Mesenchymal stem cell (in vitro differentiated cells and primary cell): ENCODE data around the gene FAAP100.

Experiments used
- DNase-seq: peaks from one replicate; pipeline ENCODE4 v3.0.0-alpha.2; 2013
- H2AFZ ChIP-seq: one replicate; pipeline ENCODE4 v1.6.1; 2013; ENCODE audit warnings: low read depth, mild to moderate bottlenecking, control low read depth, inconsistent platforms, low read length, moderate library complexity
- H2AK5ac ChIP-seq: 2 replicates; pipeline ENCODE4 v1.6.1; 2013; ENCODE audit warnings: low read length, moderate library complexity, mild to moderate bottlenecking, inconsistent platforms; ENCODE audit not compliant: severe bottlenecking
- H2BK120ac ChIP-seq: one replicate; pipeline ENCODE4 v1.6.1; 2013; ENCODE audit warnings: low read depth, mild to moderate bottlenecking, inconsistent platforms, low read length, moderate library complexity
- H2BK12ac ChIP-seq, 2 experiments: one replicate each; pipeline ENCODE4 v1.6.1; 2013; ENCODE audit warnings: inconsistent platforms in 2 of 2, low read length in 2 of 2, mild to moderate bottlenecking in 2 of 2, moderate library complexity in 2 of 2, control low read depth in 1 of 2
- H2BK15ac ChIP-seq: one replicate; pipeline ENCODE4 v1.6.1; 2013; ENCODE audit warnings: mild to moderate bottlenecking, low read depth, inconsistent platforms; ENCODE audit not compliant: poor library complexity, severe bottlenecking
- H2BK5ac ChIP-seq: 2 replicates; pipeline ENCODE4 v1.6.1; 2013; ENCODE audit warnings: low read depth, mild to moderate bottlenecking, low read length, control low read depth, inconsistent platforms; ENCODE audit not compliant: poor library complexity, severe bottlenecking
- H3K14ac ChIP-seq, 2 experiments: one replicate each; pipeline ENCODE4 v1.6.1; 2013; ENCODE audit warnings: inconsistent platforms in 2 of 2, low read length in 2 of 2, control low read depth in 1 of 2, mild to moderate bottlenecking in 1 of 2, moderate library complexity in 1 of 2
- H3K18ac ChIP-seq, 2 experiments: one replicate each; pipeline ENCODE4 v1.6.1; 2013; ENCODE audit warnings: inconsistent platforms in 2 of 2, low read length in 2 of 2, control low read depth in 1 of 2, low read depth in 1 of 2, mild to moderate bottlenecking in 1 of 2
- H3K23ac ChIP-seq, 2 experiments: one replicate each; pipeline ENCODE4 v1.6.1; 2013; ENCODE audit warnings: inconsistent platforms in 2 of 2, low read length in 2 of 2, mild to moderate bottlenecking in 2 of 2, moderate library complexity in 2 of 2, control low read depth in 1 of 2
- H3K27ac ChIP-seq: 2 replicates; pipeline ENCODE4 v1.5.1; 2013; ENCODE audit warnings: mild to moderate bottlenecking, moderate library complexity, low read length, control low read depth, inconsistent platforms; ENCODE audit not compliant: poor library complexity, severe bottlenecking
- H3K27me3 ChIP-seq, 2 experiments: 2 replicates each; pipeline versions ENCODE4 v1.6.1 to v1.7.0; 2013; ENCODE audit warnings: low read length in 2 of 2, mild to moderate bottlenecking in 2 of 2, moderate library complexity in 2 of 2, control low read depth in 1 of 2, inconsistent platforms in 1 of 2; ENCODE audit not compliant: control insufficient read depth in 1 of 2, insufficient read depth in 1 of 2
- H3K36me3 ChIP-seq, 2 experiments: 2 replicates each; pipeline versions ENCODE4 v1.6.1 to v1.7.0; 2013; ENCODE audit warnings: low read length in 2 of 2, control low read depth in 1 of 2, inconsistent platforms in 1 of 2, low read depth in 1 of 2, mild to moderate bottlenecking in 1 of 2; ENCODE audit not compliant: insufficient read depth in 2 of 2, control insufficient read depth in 1 of 2
- H3K4ac ChIP-seq, 2 experiments: one replicate each; pipeline ENCODE4 v1.6.1; 2013; ENCODE audit warnings: inconsistent platforms in 2 of 2, low read length in 2 of 2, mild to moderate bottlenecking in 2 of 2, moderate library complexity in 2 of 2, control low read depth in 1 of 2, low read depth in 1 of 2
- H3K4me1 ChIP-seq: 2 replicates; pipeline ENCODE4 v1.6.1; 2013; ENCODE audit warnings: low read depth, low read length, control low read depth; ENCODE audit not compliant: control insufficient read depth, insufficient read depth
- H3K4me2 ChIP-seq: 2 replicates; pipeline ENCODE4 v1.6.1; 2013; ENCODE audit warnings: low read length, mild to moderate bottlenecking, inconsistent platforms; ENCODE audit not compliant: poor library complexity, severe bottlenecking
- H3K4me3 ChIP-seq, 2 experiments: 2 replicates each; pipeline versions ENCODE4 v1.5.1 to v1.7.0; 2013; ENCODE audit warnings: low read length in 2 of 2, mild to moderate bottlenecking in 2 of 2, control low read depth in 1 of 2, low read depth in 1 of 2; ENCODE audit not compliant: insufficient read depth in 1 of 2
- H3K79me1 ChIP-seq: replicated peaks from 2 replicates; pipeline ENCODE4 v1.6.1; 2013; ENCODE audit warnings: mild to moderate bottlenecking, control low read depth, low read length, inconsistent platforms; ENCODE audit not compliant: poor library complexity, severe bottlenecking
- H3K9ac ChIP-seq: 2 replicates; pipeline ENCODE4 v1.7.0; 2013; ENCODE audit warnings: mild to moderate bottlenecking, low read length, moderate library complexity
- H3K9me3 ChIP-seq: 2 replicates; pipeline ENCODE4 v1.7.0; 2013; ENCODE audit warnings: mild to moderate bottlenecking, low read length; ENCODE audit not compliant: control insufficient read depth
- H4K8ac ChIP-seq: one replicate; pipeline ENCODE4 v1.6.1; 2013; ENCODE audit warnings: inconsistent platforms, mild to moderate bottlenecking, low read length, moderate library complexity
- H4K91ac ChIP-seq: one replicate; pipeline ENCODE4 v1.6.1; 2013; ENCODE audit warnings: mild to moderate bottlenecking, low read length, inconsistent platforms
- WGBS: methylation state at CpG from one replicate; pipeline ENCODE4 v1.1.7; 2013; ENCODE audit warnings: mixed read lengths; 5-methylcytosine and 5-hydroxymethylcytosine counted together

Gene FAAP100

DNA sequence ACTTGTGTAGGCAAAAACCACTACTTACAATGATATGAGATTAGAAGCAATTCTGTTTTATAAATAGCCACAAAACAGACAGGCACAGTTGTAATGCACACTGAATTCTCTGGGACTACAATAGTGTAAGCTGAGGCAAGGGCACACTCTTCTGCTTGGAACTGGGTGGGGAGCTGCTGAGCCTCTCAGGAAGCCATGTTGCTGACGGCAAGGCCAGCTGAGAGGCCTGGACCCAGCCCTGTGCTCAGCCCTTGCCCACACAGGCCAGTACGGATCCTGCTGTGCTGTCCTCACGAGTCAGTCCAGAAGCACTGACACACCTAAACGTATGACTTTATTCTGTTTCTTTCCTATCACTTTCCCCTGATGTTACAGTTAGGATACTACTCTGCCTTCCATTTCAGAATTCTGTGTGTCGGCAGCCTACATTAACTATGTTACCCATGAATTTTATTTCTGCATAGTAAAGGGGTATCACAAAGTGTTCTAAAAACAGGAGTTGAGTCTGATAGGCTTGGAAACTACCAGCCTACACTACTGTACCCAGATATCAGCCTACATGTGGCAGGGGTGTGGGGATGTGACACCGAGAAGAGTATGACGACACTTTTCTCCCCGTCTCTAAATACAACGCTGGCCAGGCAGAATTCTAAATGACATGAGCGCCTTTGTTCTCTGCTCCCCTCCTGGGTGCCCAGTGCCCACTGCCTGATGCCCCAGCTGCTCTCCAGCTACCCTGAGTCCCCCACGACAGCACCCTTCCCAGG is 41.1 kb upstream of the FAAP100 start:
- Histone ChIP-seq H3K23ac (no peak overlapping the region), H3K27me3 (no peaks in the 10 kb centered on the region), H3K18ac (no peak overlapping the region), H3K4me2 (no peak overlapping the region), H3K9ac (no peak overlapping the region), H3K9me3 (no peaks in the 10 kb centered on the region), H3K4ac (no peak overlapping the region), H3K27ac (no peak overlapping the region), H3K79me1 (peaks cover 50% of the 10 kb centered on the region), H4K91ac (no peak overlapping the region), H2AFZ (no peak overlapping the region), H3K4me1 (peaks cover 3% of the 10 kb centered on the region), H3K4me3 (no peak overlapping the region), H2BK5ac (no peak overlapping the region), H2BK15ac (no peak overlapping the region), H2AK5ac (peak overlapping the region; percentile 7), H2BK12ac (no peak overlapping the region), H4K8ac (no peak overlapping the region), H2BK120ac (no peak overlapping the region), H3K14ac (no peak overlapping the region), H3K36me3 (peaks cover 75 to 81% of the 10 kb centered on the region in 2 experiments)
- DNase-seq: no peak
- 99% methylated on average over 10 of the region's 11 CpGs for WGBS

DNA sequence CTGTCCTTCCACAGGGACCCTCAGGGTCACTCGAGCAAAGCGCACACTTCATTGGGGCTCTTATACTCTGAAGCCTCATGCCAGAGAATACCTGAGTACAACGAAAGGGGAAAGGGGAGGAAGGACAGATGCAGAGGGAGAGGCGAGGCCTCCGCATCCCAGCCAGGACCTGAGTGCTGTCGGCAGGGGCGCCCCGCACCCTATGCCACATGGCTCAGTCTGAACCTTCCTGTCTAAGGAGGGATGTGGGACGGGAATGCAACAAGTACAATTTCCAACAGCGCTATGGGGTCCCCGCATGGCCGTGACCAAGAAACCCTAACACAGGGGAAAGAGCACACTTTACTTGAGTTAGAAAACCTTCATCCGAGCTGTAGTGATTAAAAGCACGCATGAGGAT is 39.8 kb upstream of the FAAP100 start:
- no peak overlapping the region for H3K9ac ChIP-seq
- H3K4me3 ChIP-seq: no peak overlapping the region
- no peak overlapping the region for H3K23ac ChIP-seq
- H4K8ac ChIP-seq: no peak overlapping the region
- no peaks in the 10 kb centered on the region for H3K9me3 ChIP-seq
- no peak overlapping the region for H2AK5ac ChIP-seq
- H2AFZ ChIP-seq: no peak overlapping the region
- no peak overlapping the region for H3K18ac ChIP-seq
- DNase-seq: no peak
- H3K4me1 ChIP-seq: peaks cover 3% of the 10 kb centered on the region
- H3K4me2 ChIP-seq: no peak overlapping the region
- H3K4ac ChIP-seq: no peak overlapping the region
- H4K91ac ChIP-seq: no peak overlapping the region
- H3K79me1 ChIP-seq: peaks cover 46% of the 10 kb centered on the region
- H3K27ac ChIP-seq: no peak overlapping the region
- H3K36me3 ChIP-seq: peaks cover 74 to 83% of the 10 kb centered on the region in 2 experiments
- H3K14ac ChIP-seq: no peak overlapping the region
- no peak overlapping the region for H2BK15ac ChIP-seq
- no peak overlapping the region for H2BK5ac ChIP-seq
- no peak overlapping the region for H2BK120ac ChIP-seq
- H2BK12ac ChIP-seq: no peak overlapping the region
- no peaks in the 10 kb centered on the region for H3K27me3 ChIP-seq
- WGBS: 97% methylated on average over 14 of the region's 14 CpGs

DNA sequence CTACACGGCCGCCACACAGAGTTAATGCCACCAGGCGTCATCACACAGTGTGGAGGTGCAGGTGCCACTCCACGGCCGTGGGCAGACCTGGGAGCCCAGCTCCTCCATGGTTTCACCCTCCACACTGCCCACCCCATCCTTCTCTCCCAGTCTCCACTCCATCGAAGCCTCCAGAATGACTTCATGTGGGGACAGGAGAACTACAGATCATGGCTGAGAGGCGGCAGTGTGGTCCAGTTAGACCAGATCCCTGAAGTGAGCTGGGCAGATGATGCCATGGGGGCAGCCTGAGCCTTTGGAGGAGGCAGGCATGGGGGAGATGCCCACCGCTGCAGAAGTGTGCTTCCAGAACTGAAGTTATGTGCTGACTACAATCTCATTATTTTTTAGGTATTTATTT is 38.0 kb upstream of the FAAP100 start:
- no peak overlapping the region for H4K8ac ChIP-seq
- H2BK120ac ChIP-seq: no peak overlapping the region
- H3K9me3 ChIP-seq: no peaks in the 10 kb centered on the region
- H3K27me3 ChIP-seq: no peaks in the 10 kb centered on the region
- no peak overlapping the region for H3K14ac ChIP-seq
- no peak overlapping the region for H2BK12ac ChIP-seq
- H3K23ac ChIP-seq: no peak overlapping the region
- no peak overlapping the region for H3K4me3 ChIP-seq
- no peak overlapping the region for H3K9ac ChIP-seq
- H3K18ac ChIP-seq: no peak overlapping the region
- peaks cover 45% of the 10 kb centered on the region for H3K79me1 ChIP-seq
- no peak overlapping the region for H4K91ac ChIP-seq
- no peak overlapping the region for H2AFZ ChIP-seq
- WGBS: 98% methylated on average over 6 of the region's 8 CpGs
- H3K4me2 ChIP-seq: no peak overlapping the region
- no peak overlapping the region for H3K27ac ChIP-seq
- no peak overlapping the region for H2BK5ac ChIP-seq
- peaks cover 76 to 88% of the 10 kb centered on the region in 2 experiments for H3K36me3 ChIP-seq
- no peak for DNase-seq
- peaks cover 7% of the 10 kb centered on the region for H3K4me1 ChIP-seq
- H3K4ac ChIP-seq: no peak overlapping the region
- no peak overlapping the region for H2BK15ac ChIP-seq
- no peak overlapping the region for H2AK5ac ChIP-seq

DNA sequence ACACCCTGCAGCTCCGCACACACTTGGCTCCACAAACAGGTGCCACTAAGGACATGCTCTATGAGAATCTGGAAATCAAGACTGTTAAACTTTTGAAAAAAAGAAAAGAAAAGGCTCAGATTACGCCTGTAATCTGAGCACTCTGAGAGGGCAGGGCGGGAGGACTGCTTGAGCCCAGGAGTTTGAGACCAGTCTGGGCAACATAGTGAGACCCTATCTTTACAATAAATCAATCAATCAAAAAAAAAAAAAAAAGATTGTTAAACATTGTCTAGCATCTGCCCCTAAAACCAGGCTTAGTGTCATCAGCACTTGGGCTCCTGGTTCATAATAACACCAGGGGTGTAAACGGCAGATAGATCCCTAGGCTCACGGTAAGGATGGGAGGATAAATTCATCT is 37.5 kb upstream of the FAAP100 start:
- WGBS: 93% methylated on average over 4 of the region's 5 CpGs
- Histone ChIP-seq H2AFZ (no peak overlapping the region), H3K36me3 (peaks cover 74 to 90% of the 10 kb centered on the region in 2 experiments), H3K79me1 (peaks cover 43% of the 10 kb centered on the region), H3K14ac (no peak overlapping the region), H3K4me2 (no peak overlapping the region), H3K9me3 (no peaks in the 10 kb centered on the region), H2AK5ac (no peak overlapping the region), H3K27ac (no peak overlapping the region), H4K91ac (no peak overlapping the region), H3K18ac (no peak overlapping the region), H3K4ac (no peak overlapping the region), H3K9ac (no peak overlapping the region), H3K4me3 (no peak overlapping the region), H2BK15ac (no peak overlapping the region), H3K23ac (no peak overlapping the region), H2BK5ac (no peak overlapping the region), H3K27me3 (no peaks in the 10 kb centered on the region), H2BK120ac (no peak overlapping the region), H3K4me1 (peaks cover 6% of the 10 kb centered on the region), H4K8ac (no peak overlapping the region), H2BK12ac (no peak overlapping the region)
- DNase-seq: no peak
